ENCODE results near the gene PRR20G.

DNA sequence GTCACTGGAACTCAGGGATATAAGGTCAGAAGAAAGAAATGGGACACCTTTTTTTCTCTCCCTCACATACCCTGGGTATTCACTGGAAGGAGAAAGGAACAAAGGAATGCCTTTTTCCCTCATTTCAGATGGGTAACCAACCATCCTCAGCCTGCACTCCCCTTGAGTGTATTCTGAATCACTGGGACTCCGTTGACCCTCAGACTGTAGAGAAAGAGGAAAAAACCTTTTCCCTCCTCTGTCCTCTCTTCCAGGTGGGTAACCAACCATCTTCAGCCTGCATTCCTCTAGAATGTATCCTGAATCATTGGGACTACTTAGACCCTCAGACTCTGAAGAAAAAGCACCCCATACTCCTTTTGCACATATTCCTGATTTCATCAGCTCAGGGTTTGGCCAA lies 11.4 kb downstream of the PRR20G start:
- TF ChIP-seq, protein P1, sequence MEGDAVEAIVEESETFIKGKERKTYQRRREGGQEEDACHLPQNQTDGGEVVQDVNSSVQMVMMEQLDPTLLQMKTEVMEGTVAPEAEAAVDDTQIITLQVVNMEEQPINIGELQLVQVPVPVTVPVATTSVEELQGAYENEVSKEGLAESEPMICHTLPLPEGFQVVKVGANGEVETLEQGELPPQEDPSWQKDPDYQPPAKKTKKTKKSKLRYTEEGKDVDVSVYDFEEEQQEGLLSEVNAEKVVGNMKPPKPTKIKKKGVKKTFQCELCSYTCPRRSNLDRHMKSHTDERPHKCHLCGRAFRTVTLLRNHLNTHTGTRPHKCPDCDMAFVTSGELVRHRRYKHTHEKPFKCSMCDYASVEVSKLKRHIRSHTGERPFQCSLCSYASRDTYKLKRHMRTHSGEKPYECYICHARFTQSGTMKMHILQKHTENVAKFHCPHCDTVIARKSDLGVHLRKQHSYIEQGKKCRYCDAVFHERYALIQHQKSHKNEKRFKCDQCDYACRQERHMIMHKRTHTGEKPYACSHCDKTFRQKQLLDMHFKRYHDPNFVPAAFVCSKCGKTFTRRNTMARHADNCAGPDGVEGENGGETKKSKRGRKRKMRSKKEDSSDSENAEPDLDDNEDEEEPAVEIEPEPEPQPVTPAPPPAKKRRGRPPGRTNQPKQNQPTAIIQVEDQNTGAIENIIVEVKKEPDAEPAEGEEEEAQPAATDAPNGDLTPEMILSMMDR (IDR thresholded peaks at IDR 0.05; ENCODE audit: control extremely low read depth in 1 of 3, insufficient read depth in 1 of 3, low read depth in 1 of 3, low read length in 3 of 3), result no peak
- TF ChIP-seq, protein P2, sequence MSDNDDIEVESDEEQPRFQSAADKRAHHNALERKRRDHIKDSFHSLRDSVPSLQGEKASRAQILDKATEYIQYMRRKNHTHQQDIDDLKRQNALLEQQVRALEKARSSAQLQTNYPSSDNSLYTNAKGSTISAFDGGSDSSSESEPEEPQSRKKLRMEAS (IDR thresholded peaks at IDR 0.05), result no peak
- TF ChIP-seq JUND (IDR thresholded peaks at IDR 0.05; ENCODE audit: low read length) (no peak), RFX5 (IDR thresholded peaks at IDR 0.05; ENCODE audit: borderline replicate concordance, low read depth, low read length) (no peak), GABPA (IDR thresholded peaks at IDR 0.05; ENCODE audit: borderline replicate concordance, insufficient read depth, low read length) (no peak), RBBP5 (IDR thresholded peaks at IDR 0.05; ENCODE audit: borderline replicate concordance, low read depth, low read length) (no peak), EZH2 (IDR thresholded peaks at IDR 0.05; ENCODE audit: low read depth, low read length, severe bottlenecking) (no peak), POLR2AphosphoS5 (IDR thresholded peaks at IDR 0.05; ENCODE audit: low read depth, low read length) (no peak), RXRA (IDR thresholded peaks at IDR 0.05; ENCODE audit: insufficient read depth, low read depth, low read length) (no peak), TAF1 (IDR thresholded peaks at IDR 0.05; ENCODE audit: low read depth, low read length) (no peak), TAF7 (optimal IDR thresholded peaks at IDR 0.05; ENCODE audit: borderline replicate concordance, low read depth, low read length) (no peak)
- TF ChIP-seq, protein P3, sequence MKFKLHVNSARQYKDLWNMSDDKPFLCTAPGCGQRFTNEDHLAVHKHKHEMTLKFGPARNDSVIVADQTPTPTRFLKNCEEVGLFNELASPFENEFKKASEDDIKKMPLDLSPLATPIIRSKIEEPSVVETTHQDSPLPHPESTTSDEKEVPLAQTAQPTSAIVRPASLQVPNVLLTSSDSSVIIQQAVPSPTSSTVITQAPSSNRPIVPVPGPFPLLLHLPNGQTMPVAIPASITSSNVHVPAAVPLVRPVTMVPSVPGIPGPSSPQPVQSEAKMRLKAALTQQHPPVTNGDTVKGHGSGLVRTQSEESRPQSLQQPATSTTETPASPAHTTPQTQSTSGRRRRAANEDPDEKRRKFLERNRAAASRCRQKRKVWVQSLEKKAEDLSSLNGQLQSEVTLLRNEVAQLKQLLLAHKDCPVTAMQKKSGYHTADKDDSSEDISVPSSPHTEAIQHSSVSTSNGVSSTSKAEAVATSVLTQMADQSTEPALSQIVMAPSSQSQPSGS (IDR thresholded peaks at IDR 0.05; ENCODE audit: low read length), result no peak
